HL-60 (cell line): Measurements from ENCODE around the gene FZD4.

Experiments
- CTCF ChIP-seq: IDR thresholded peaks from one replicate; pipeline ENCODE4 v1.5.1; 2011; ENCODE audit warnings: low read length, control low read depth, inconsistent platforms; ENCODE audit not compliant: insufficient read depth
- GABPA ChIP-seq: IDR thresholded peaks from 2 replicates; pipeline ENCODE4 v1.6.1; 2012; ENCODE audit warnings: low read depth
- REST ChIP-seq: IDR thresholded peaks from 2 replicates; pipeline ENCODE4 v1.6.1; 2012; ENCODE audit warnings: low read depth; ENCODE audit not compliant: insufficient replicate concordance
- SPI1 ChIP-seq: IDR thresholded peaks from 2 replicates; pipeline ENCODE4 v1.6.1; 2012; ENCODE audit warnings: low read depth, mild to moderate bottlenecking, borderline replicate concordance

GRCh38 chr11:86948733-86949132 is 6.5 kb downstream of the FZD4 start:
- TF ChIP-seq CTCF (no peak), REST (no peak), GABPA (no peak), SPI1 (no peak)
